ENCODE data around the gene TMEM151B. TPM values are rescaled to one million over a fixed set of nuclear protein-coding genes. Genes with fewer than 3 reads are reported as not detected.

The TMEM151B gene
- total and polyA plus RNA-seq, 9 of the 15 experiments (the other 6 are each of a cell fraction or from before 2014, with no cell fraction given), result not detected

DNA sequence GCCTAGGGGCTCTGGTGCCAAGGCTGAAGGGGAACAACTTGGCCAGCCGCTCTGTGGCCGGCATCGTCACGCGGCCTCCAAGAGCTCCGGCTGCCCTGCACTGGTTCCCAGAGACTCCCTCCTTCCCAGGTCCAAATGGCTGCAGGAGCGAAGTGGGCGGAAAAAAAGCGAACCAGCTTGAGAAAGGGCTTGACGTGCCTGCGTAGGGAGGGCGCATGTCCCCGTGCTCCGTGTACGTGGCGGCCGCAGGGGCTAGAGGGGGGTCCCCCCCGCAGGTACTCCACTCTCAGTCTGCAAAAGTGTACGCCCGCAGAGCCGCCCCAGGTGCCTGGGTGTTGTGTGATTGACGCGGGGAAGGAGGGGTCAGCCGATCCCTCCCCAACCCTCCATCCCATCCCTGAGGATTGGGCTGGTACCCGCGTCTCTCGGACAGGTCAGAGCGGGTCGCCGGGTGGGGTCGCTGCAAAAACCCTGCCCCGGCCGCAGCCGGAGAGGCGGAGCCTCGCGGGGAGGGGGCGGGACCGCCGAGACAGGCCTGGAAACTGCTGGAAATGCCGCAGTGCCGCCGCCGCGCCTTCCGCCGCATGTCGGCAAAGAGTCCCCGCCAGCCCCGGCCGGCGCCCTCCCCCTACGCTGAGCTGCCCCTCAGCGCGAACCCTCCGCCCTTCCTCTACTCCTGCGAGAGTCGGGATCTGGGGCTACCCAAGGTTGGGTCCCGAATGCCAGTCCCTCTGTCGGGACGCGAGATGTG lies 24.2 kb upstream of the TMEM151B start (continued):
- TF ChIP-seq YY1 (IDR thresholded peaks at IDR 0.05; ENCODE audit: borderline replicate concordance in 1 of 3, control insufficient read depth in 1 of 3, extremely low read depth in 1 of 3, insufficient read depth in 3 of 3, insufficient read length in 1 of 3, insufficient replicate concordance in 2 of 3, low read depth in 1 of 3, low read length in 2 of 3), result peak in 2 of 3 experiments; percentile 63 to 77
- no peak for TF ChIP-seq MAFG (tag; conservative IDR thresholded peaks at IDR 0.05)
- TF ChIP-seq ZNF764 (CRISPR knock-in tag; IDR thresholded peaks at IDR 0.05; ENCODE audit: low read depth), result no peak
- peak in 1 of 2 experiments; percentile 91; a peak in 1 of 4 replicates for TF ChIP-seq SIN3A (IDR thresholded peaks at IDR 0.05; ENCODE audit: borderline replicate concordance in 2 of 2, control insufficient read depth in 1 of 2, low read depth in 2 of 2, low read length in 2 of 2)
- TF ChIP-seq CHD1 (IDR thresholded peaks at IDR 0.05; ENCODE audit: low read length), result peak; percentile 52
- TF ChIP-seq ATF3 (IDR thresholded peaks at IDR 0.05), result no peak
- TF ChIP-seq ATF3 (CRISPR knock-in tag; conservative IDR thresholded peaks at IDR 0.05), result no peak; the same call in 1 of the 2 replicates
- no peak for TF ChIP-seq SLC30A9 (CRISPR knock-in tag; IDR thresholded peaks at IDR 0.05)
- TF ChIP-seq, protein P1, sequence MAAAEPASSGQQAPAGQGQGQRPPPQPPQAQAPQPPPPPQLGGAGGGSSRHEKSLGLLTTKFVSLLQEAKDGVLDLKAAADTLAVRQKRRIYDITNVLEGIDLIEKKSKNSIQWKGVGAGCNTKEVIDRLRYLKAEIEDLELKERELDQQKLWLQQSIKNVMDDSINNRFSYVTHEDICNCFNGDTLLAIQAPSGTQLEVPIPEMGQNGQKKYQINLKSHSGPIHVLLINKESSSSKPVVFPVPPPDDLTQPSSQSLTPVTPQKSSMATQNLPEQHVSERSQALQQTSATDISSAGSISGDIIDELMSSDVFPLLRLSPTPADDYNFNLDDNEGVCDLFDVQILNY (CRISPR knock-in tag; IDR thresholded peaks at IDR 0.05), result no peak
- TF ChIP-seq MTA2 (IDR thresholded peaks at IDR 0.05; ENCODE audit: low read depth), result no peak
- TF ChIP-seq ZNF76 (CRISPR knock-in tag; IDR thresholded peaks at IDR 0.05; ENCODE audit: borderline replicate concordance), result no peak
- TF ChIP-seq CBFA2T3 (IDR thresholded peaks at IDR 0.05), result 0 out of 2 replicates have a peak, but pooled peaks have one; percentile 2
- TF ChIP-seq IRF9 (tag; IDR thresholded peaks at IDR 0.05), result no peak
- no peak for TF ChIP-seq IFI16 (CRISPR knock-in tag; IDR thresholded peaks at IDR 0.05)
- TF ChIP-seq NCOA2 (IDR thresholded peaks at IDR 0.05; ENCODE audit: partially characterized antibody in 2 of 2), result no peak
- no peak; the same call in 1 of the 2 replicates for TF ChIP-seq NFRKB (IDR thresholded peaks at IDR 0.05; ENCODE audit: low read depth)
- no peak for TF ChIP-seq RAD51 (IDR thresholded peaks at IDR 0.05; ENCODE audit: borderline replicate concordance, low read depth)
- TF ChIP-seq MYC (IDR thresholded peaks at IDR 0.05; ENCODE audit: low read depth, low read length), result peak; percentile 86
- TF ChIP-seq MYC (CRISPR knock-in tag; IDR thresholded peaks at IDR 0.05; ENCODE audit: borderline replicate concordance, low read depth), result no peak
- TF ChIP-seq CREBBP (IDR thresholded peaks at IDR 0.05; ENCODE audit: low read depth, low read length), result no peak
- TF ChIP-seq, protein P2, sequence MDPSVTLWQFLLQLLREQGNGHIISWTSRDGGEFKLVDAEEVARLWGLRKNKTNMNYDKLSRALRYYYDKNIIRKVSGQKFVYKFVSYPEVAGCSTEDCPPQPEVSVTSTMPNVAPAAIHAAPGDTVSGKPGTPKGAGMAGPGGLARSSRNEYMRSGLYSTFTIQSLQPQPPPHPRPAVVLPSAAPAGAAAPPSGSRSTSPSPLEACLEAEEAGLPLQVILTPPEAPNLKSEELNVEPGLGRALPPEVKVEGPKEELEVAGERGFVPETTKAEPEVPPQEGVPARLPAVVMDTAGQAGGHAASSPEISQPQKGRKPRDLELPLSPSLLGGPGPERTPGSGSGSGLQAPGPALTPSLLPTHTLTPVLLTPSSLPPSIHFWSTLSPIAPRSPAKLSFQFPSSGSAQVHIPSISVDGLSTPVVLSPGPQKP (CRISPR knock-in tag; IDR thresholded peaks at IDR 0.05), result no peak
- TF ChIP-seq, protein P3, sequence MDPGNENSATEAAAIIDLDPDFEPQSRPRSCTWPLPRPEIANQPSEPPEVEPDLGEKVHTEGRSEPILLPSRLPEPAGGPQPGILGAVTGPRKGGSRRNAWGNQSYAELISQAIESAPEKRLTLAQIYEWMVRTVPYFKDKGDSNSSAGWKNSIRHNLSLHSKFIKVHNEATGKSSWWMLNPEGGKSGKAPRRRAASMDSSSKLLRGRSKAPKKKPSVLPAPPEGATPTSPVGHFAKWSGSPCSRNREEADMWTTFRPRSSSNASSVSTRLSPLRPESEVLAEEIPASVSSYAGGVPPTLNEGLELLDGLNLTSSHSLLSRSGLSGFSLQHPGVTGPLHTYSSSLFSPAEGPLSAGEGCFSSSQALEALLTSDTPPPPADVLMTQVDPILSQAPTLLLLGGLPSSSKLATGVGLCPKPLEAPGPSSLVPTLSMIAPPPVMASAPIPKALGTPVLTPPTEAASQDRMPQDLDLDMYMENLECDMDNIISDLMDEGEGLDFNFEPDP (CRISPR knock-in tag; IDR thresholded peaks at IDR 0.05), result no peak

All from K562 (cell line).